ENCODE measurements around the gene CENPP. TPM values are rescaled to one million over a fixed set of nuclear protein-coding genes. Genes with fewer than 3 reads are reported as not detected.
"Not testable (repeated sequence)": the region's sequence is repeated elsewhere in the genome, so short reads cannot be mapped to it uniquely, and the experiment has no call there.

CENPP gene
- total RNA-seq, 1 donor from 2014 or later: 1.9 TPM

DNA sequence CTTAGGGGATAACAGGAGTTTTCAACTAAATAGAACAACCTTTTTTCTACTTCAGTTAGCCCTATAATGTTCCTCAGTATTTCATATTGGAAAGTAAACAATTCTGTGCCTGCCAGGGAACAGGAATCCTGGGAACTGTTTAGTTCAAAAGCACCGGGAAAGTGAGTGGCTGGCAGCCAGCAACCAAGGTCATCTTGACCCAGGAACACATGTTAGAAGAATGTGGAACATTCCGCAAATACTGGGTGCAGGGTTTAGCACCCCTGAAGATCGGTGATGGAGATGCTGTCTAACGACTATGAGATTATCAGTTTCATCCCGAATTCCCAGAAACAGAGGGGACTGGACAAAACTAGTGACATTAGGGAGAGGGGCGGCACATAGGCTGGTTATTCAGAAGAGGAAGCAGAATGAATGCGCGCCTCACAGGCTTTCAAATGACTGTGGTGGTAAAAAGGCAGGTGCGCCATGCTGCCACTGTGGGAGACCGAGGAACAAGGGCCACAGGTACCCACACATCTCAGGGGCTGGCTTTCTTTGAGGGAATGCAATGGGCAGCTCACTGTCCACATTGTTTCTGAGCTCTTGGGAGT is 293.0 kb downstream of the CENPP start:
- Mint-ChIP-seq H3K4me1 (ENCODE audit: low read depth, unreplicated experiment) (no peaks in the 10 kb centered on the region), H3K27me3 (ENCODE audit: low read depth, unreplicated experiment) (no peaks in the 10 kb centered on the region), H3K9me3 (ENCODE audit: unreplicated experiment) (no peaks in the 10 kb centered on the region), H3K27ac (ENCODE audit: unreplicated experiment) (no peak overlapping the region), H3K36me3 (ENCODE audit: low read depth, unreplicated experiment) (peaks cover 38% of the 10 kb centered on the region), H3K4me3 (ENCODE audit: unreplicated experiment) (no peak overlapping the region)
- no peak for TF ChIP-seq EZH2 (IDR thresholded peaks at IDR 0.05; ENCODE audit: insufficient read depth, low read length)
- TF ChIP-seq, protein P1, sequence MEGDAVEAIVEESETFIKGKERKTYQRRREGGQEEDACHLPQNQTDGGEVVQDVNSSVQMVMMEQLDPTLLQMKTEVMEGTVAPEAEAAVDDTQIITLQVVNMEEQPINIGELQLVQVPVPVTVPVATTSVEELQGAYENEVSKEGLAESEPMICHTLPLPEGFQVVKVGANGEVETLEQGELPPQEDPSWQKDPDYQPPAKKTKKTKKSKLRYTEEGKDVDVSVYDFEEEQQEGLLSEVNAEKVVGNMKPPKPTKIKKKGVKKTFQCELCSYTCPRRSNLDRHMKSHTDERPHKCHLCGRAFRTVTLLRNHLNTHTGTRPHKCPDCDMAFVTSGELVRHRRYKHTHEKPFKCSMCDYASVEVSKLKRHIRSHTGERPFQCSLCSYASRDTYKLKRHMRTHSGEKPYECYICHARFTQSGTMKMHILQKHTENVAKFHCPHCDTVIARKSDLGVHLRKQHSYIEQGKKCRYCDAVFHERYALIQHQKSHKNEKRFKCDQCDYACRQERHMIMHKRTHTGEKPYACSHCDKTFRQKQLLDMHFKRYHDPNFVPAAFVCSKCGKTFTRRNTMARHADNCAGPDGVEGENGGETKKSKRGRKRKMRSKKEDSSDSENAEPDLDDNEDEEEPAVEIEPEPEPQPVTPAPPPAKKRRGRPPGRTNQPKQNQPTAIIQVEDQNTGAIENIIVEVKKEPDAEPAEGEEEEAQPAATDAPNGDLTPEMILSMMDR (IDR thresholded peaks at IDR 0.05; ENCODE audit: insufficient read depth, low read depth, low read length): no peak
- DNase-seq (ENCODE audit: low read depth) (no peak), FAIRE-seq (no peak)
- peaks cover 11% of the 10 kb centered on the region for H4K20me1 ChIP-seq (ENCODE audit: insufficient read depth, low read length)
- no peaks in the 10 kb centered on the region for H3K9me3 ChIP-seq (ENCODE audit: insufficient read depth, low read depth, low read length)
- H3K4me2 ChIP-seq (ENCODE audit: low read length): no peak overlapping the region
- H3K4me1 ChIP-seq (ENCODE audit: insufficient read depth, low read length): no peaks in the 10 kb centered on the region
- no peak overlapping the region for H3K4me3 ChIP-seq (ENCODE audit: insufficient read depth, low read depth, low read length)
- peaks cover 3% of the 10 kb centered on the region for H3K79me2 ChIP-seq (ENCODE audit: insufficient read depth, low read length)
- no peaks in the 10 kb centered on the region for H3K27me3 ChIP-seq (ENCODE audit: insufficient read depth, low read length)
- no peak overlapping the region for H3K9ac ChIP-seq (ENCODE audit: low read length)
- no peak overlapping the region for H2AFZ ChIP-seq (ENCODE audit: low read depth, low read length)
- H3K27ac ChIP-seq (ENCODE audit: low read depth, low read length): no peak overlapping the region
- H3K36me3 ChIP-seq (ENCODE audit: insufficient read depth, low read length): peaks cover 28% of the 10 kb centered on the region

DNA sequence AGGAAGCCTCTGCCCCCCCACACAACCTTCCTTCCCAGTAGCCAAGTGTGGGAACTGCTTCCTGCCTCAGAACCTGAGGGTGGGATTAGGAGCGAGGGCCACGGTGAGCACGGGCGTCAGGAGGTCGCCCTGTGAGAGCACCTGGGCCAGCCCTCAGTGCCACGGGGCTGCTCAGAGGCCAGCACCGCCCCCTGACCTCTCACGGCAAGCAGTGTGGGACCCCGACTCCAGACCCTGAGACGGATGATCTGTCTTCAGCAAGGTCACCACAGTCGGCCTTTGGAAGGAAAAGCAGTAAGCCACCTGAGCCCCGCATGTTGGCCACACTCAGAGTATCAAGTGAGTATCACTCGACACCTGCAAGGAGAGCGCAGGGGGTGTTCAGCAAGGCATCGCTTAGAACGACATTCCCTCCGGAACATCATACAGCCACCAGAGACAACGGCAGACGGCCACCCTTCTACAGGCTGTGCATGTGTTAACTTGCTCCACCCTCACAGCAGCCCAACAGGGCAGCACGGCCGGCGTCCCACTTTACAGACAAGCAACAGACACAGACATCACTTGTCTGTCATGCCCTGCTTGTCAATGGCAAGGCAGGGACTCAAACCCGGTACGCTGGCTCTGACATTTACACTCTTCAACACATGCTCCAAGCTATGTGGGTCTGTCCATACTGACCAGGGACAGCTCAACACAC is 294.0 kb downstream of the CENPP start:
- FAIRE-seq (no peak), DNase-seq (ENCODE audit: low read depth) (no peak)
- no peak overlapping the region for H2AFZ ChIP-seq (ENCODE audit: low read depth, low read length)
- no peak overlapping the region for H3K4me2 ChIP-seq (ENCODE audit: low read length)
- H4K20me1 ChIP-seq (ENCODE audit: insufficient read depth, low read length): peaks cover 11% of the 10 kb centered on the region
- no peak overlapping the region for H3K4me3 Mint-ChIP-seq (ENCODE audit: unreplicated experiment)
- peaks cover 30% of the 10 kb centered on the region for H3K36me3 Mint-ChIP-seq (ENCODE audit: low read depth, unreplicated experiment)
- no peak overlapping the region for H3K4me3 ChIP-seq (ENCODE audit: insufficient read depth, low read depth, low read length)
- H3K9me3 Mint-ChIP-seq (ENCODE audit: unreplicated experiment): no peaks in the 10 kb centered on the region
- H3K4me1 Mint-ChIP-seq (ENCODE audit: low read depth, unreplicated experiment): no peaks in the 10 kb centered on the region
- H3K27ac Mint-ChIP-seq (ENCODE audit: unreplicated experiment): no peak overlapping the region
- no peaks in the 10 kb centered on the region for H3K27me3 ChIP-seq (ENCODE audit: insufficient read depth, low read length)
- H3K27me3 Mint-ChIP-seq (ENCODE audit: low read depth, unreplicated experiment): no peaks in the 10 kb centered on the region
- H3K79me2 ChIP-seq (ENCODE audit: insufficient read depth, low read length): peaks cover 3% of the 10 kb centered on the region
- peaks cover 38% of the 10 kb centered on the region for H3K36me3 ChIP-seq (ENCODE audit: insufficient read depth, low read length)
- TF ChIP-seq EZH2 (IDR thresholded peaks at IDR 0.05; ENCODE audit: insufficient read depth, low read length): no peak
- TF ChIP-seq, protein P1 (IDR thresholded peaks at IDR 0.05; ENCODE audit: insufficient read depth, low read depth, low read length): no peak
- no peak overlapping the region for H3K9ac ChIP-seq (ENCODE audit: low read length)
- no peaks in the 10 kb centered on the region for H3K4me1 ChIP-seq (ENCODE audit: insufficient read depth, low read length)
- H3K9me3 ChIP-seq (ENCODE audit: insufficient read depth, low read depth, low read length): no peaks in the 10 kb centered on the region
- no peak overlapping the region for H3K27ac ChIP-seq (ENCODE audit: low read depth, low read length)

DNA sequence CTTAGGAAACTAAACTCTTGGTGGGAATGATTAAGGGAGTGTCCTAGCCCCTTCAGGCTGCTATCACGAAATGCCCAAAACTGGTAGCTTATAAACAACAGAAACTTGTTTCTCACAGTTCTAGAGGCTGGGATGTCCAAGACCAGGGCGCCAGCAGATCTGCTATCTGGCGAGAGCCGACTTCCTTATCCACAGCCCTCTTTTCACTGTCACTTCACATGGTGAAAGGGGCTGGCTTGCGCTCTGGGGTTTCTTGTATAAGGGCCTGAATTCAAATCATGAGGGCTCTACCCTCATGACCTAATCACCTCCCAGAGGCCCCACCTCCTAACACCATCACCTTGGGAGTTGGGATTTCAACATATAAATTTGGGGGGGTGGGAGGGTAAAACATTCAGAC is 295.1 kb downstream of the CENPP start:
- Histone ChIP-seq H3K4me2 (ENCODE audit: low read length) (no peak overlapping the region), H3K4me3 (ENCODE audit: insufficient read depth, low read depth, low read length) (no peak overlapping the region), H3K4me1 (ENCODE audit: insufficient read depth, low read length) (no peaks in the 10 kb centered on the region), H3K9me3 (ENCODE audit: insufficient read depth, low read depth, low read length) (no peaks in the 10 kb centered on the region), H2AFZ (ENCODE audit: low read depth, low read length) (no peak overlapping the region), H3K79me2 (ENCODE audit: insufficient read depth, low read length) (peaks cover 3% of the 10 kb centered on the region), H3K27me3 (ENCODE audit: insufficient read depth, low read length) (no peaks in the 10 kb centered on the region), H3K9ac (ENCODE audit: low read length) (no peak overlapping the region), H4K20me1 (ENCODE audit: insufficient read depth, low read length) (peaks cover 11% of the 10 kb centered on the region), H3K27ac (ENCODE audit: low read depth, low read length) (no peak overlapping the region), H3K36me3 (ENCODE audit: insufficient read depth, low read length) (peaks cover 41% of the 10 kb centered on the region)
- TF ChIP-seq, protein P1 (IDR thresholded peaks at IDR 0.05; ENCODE audit: insufficient read depth, low read depth, low read length): no peak
- TF ChIP-seq EZH2 (IDR thresholded peaks at IDR 0.05; ENCODE audit: insufficient read depth, low read length): no peak
- Mint-ChIP-seq H3K4me1 (ENCODE audit: low read depth, unreplicated experiment) (no peaks in the 10 kb centered on the region), H3K9me3 (ENCODE audit: unreplicated experiment) (no peaks in the 10 kb centered on the region), H3K27ac (ENCODE audit: unreplicated experiment) (no peak overlapping the region), H3K27me3 (ENCODE audit: low read depth, unreplicated experiment) (no peaks in the 10 kb centered on the region), H3K4me3 (ENCODE audit: unreplicated experiment) (no peak overlapping the region), H3K36me3 (ENCODE audit: low read depth, unreplicated experiment) (peaks cover 20% of the 10 kb centered on the region)
- DNase-seq (ENCODE audit: low read depth): no peak
- no peak for FAIRE-seq

DNA sequence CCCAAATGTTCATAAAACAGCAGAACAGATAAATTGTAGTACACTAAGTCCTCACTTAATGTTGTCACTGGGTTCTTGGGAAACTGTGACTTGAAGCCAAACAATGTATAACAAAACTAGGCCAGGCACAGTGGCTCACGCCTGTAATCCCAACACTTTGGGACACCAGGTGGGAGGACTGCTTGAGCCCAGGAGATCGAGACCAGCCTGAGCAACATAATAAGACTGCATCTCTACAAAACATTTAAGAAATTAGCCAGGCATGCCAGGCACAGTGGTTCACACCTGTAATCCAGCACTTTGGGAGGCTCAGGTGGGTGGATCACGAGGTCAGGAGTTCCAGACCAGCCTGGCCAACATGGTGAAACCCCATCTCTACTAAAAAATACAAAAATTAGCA is 298.2 kb downstream of the CENPP start:
- H3K36me3 ChIP-seq (ENCODE audit: insufficient read depth, low read length): peaks cover 20% of the 10 kb centered on the region
- not testable (repeated sequence) for H3K4me3 ChIP-seq (ENCODE audit: insufficient read depth, low read depth, low read length); H3K27me3 Mint-ChIP-seq (ENCODE audit: low read depth, unreplicated experiment); H3K9me3 Mint-ChIP-seq (ENCODE audit: unreplicated experiment); H3K79me2 ChIP-seq (ENCODE audit: insufficient read depth, low read length); H3K4me1 Mint-ChIP-seq (ENCODE audit: low read depth, unreplicated experiment); H3K9ac ChIP-seq (ENCODE audit: low read length); H3K9me3 ChIP-seq (ENCODE audit: insufficient read depth, low read depth, low read length); H3K4me1 ChIP-seq (ENCODE audit: insufficient read depth, low read length); H3K27ac ChIP-seq (ENCODE audit: low read depth, low read length); H2AFZ ChIP-seq (ENCODE audit: low read depth, low read length); H3K4me2 ChIP-seq (ENCODE audit: low read length); H3K27ac Mint-ChIP-seq (ENCODE audit: unreplicated experiment); FAIRE-seq; DNase-seq (ENCODE audit: low read depth); H3K4me3 Mint-ChIP-seq (ENCODE audit: unreplicated experiment); H3K27me3 ChIP-seq (ENCODE audit: insufficient read depth, low read length)
- H4K20me1 ChIP-seq (ENCODE audit: insufficient read depth, low read length): peaks cover 11% of the 10 kb centered on the region
- peaks cover 28% of the 10 kb centered on the region for H3K36me3 Mint-ChIP-seq (ENCODE audit: low read depth, unreplicated experiment)

All from astrocyte (in vitro differentiated cells and primary cell).